Glutamatergic neuron (in vitro differentiated cells): ENCODE measurements around the gene DHX35. TPM values are rescaled to one million over a fixed set of nuclear protein-coding genes. Genes with fewer than 3 reads are reported as not detected.
A peak's percentile ranks its signal among the peaks of the same experiment; 100 is the strongest.

Source experiments
- DNase-seq: peaks from one replicate; pipeline ENCODE4 v3.0.0; 2022
- H3K27ac Mint-ChIP-seq: one replicate; pipeline ENCODE4 v1.8.0; 2020; ENCODE audit warnings: mild to moderate bottlenecking, mixed read lengths, inconsistent platforms; ENCODE audit not compliant: unreplicated experiment
- H3K27me3 Mint-ChIP-seq: one replicate; pipeline ENCODE4 v1.8.0; 2020; ENCODE audit warnings: mild to moderate bottlenecking, moderate library complexity, mixed read lengths, inconsistent platforms; ENCODE audit not compliant: unreplicated experiment
- H3K36me3 Mint-ChIP-seq: one replicate; pipeline ENCODE4 v1.8.0; 2020; ENCODE audit warnings: mild to moderate bottlenecking, mixed read lengths, inconsistent platforms; ENCODE audit not compliant: unreplicated experiment
- H3K4me1 Mint-ChIP-seq: one replicate; pipeline ENCODE4 v1.8.0; 2020; ENCODE audit warnings: mild to moderate bottlenecking, low read depth, mixed read lengths, inconsistent platforms; ENCODE audit not compliant: unreplicated experiment
- H3K4me3 Mint-ChIP-seq: one replicate; pipeline ENCODE4 v1.8.0; 2020; ENCODE audit warnings: mild to moderate bottlenecking, mixed read lengths, inconsistent platforms; ENCODE audit not compliant: unreplicated experiment
- H3K9me3 Mint-ChIP-seq: one replicate; pipeline ENCODE4 v1.8.0; 2020; ENCODE audit warnings: mild to moderate bottlenecking, moderate library complexity, mixed read lengths, inconsistent platforms; ENCODE audit not compliant: unreplicated experiment
- total RNA-seq: library from RNA; stranded (reverse); fragmentation: NEBNext Ultra II Directional; extraction: Animal tissue kit (Norgen Biotek cat#: 25700); gene quantifications from one replicate; pipeline ENCODE4 v1.2.1, GENCODE V29; 2021; ENCODE audit not compliant: unreplicated experiment
- TF ChIP-seq, protein P1 (sequence below): fragments of 200-600 bp; sonication (generic); IDR thresholded peaks from one replicate; pipeline ENCODE4 v1.5.0; 2021; ENCODE audit not compliant: partially characterized antibody, unreplicated experiment

The DHX35 gene
- total RNA-seq, 1 donor from 2014 or later, result 12.0 TPM

DNA sequence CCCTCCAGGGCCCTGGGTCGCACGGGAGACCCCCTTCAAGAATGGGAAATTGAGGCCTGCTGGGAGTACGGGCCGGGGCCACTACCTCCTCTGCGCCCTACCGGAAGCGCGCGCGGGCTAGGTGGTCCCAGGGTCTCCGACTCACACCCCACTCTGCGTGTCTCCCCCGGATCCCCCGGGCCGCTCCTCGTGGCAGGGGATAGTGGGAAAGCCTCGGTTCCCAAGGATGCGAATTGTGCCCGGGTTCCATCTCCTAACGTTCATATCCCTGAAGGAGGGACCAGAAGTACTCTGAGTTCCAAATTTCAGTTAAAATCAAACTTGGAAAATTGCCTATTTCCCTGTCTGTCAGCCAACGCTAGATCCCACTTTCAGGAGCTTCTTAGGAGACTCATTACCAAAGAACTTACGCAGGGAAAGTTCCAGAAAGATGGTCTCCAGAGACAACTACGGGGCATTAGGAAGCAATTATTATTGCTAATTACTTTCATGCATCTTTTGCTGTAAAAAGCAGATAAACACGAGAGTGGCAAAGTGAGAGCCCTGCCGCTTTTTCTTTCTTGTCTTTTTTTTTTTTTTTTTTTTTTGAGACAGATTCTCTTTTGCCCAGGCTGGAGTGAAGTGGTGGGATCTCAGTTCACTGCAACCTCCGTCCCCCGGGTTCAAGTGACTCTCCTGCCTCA, 35.1 kb upstream of the DHX35 start:
- no peaks in the 10 kb centered on the region for H3K4me1 Mint-ChIP-seq
- TF ChIP-seq, protein P1, sequence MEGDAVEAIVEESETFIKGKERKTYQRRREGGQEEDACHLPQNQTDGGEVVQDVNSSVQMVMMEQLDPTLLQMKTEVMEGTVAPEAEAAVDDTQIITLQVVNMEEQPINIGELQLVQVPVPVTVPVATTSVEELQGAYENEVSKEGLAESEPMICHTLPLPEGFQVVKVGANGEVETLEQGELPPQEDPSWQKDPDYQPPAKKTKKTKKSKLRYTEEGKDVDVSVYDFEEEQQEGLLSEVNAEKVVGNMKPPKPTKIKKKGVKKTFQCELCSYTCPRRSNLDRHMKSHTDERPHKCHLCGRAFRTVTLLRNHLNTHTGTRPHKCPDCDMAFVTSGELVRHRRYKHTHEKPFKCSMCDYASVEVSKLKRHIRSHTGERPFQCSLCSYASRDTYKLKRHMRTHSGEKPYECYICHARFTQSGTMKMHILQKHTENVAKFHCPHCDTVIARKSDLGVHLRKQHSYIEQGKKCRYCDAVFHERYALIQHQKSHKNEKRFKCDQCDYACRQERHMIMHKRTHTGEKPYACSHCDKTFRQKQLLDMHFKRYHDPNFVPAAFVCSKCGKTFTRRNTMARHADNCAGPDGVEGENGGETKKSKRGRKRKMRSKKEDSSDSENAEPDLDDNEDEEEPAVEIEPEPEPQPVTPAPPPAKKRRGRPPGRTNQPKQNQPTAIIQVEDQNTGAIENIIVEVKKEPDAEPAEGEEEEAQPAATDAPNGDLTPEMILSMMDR, result no peak
- no peak overlapping the region for H3K27ac Mint-ChIP-seq
- H3K36me3 Mint-ChIP-seq, result peaks cover 5% of the 10 kb centered on the region
- H3K4me3 Mint-ChIP-seq, result peak overlapping the region; percentile 83
- H3K9me3 Mint-ChIP-seq, result peaks cover 6% of the 10 kb centered on the region
- peaks cover 11% of the 10 kb centered on the region for H3K27me3 Mint-ChIP-seq
- no peak for DNase-seq

GRCh38 chr20:38927902-38928578, 34.1 kb upstream of the DHX35 start:
- no peak for DNase-seq
- TF ChIP-seq, protein P1, result no peak
- H3K9me3 Mint-ChIP-seq, result peaks cover 6% of the 10 kb centered on the region
- no peak overlapping the region for H3K27ac Mint-ChIP-seq
- no peaks in the 10 kb centered on the region for H3K4me1 Mint-ChIP-seq
- H3K27me3 Mint-ChIP-seq, result peaks cover 8% of the 10 kb centered on the region
- peaks cover 5% of the 10 kb centered on the region for H3K36me3 Mint-ChIP-seq
- peak overlapping the region; percentile 74 for H3K4me3 Mint-ChIP-seq

- no peaks in the 10 kb centered on the region for H3K27me3 Mint-ChIP-seq
- H3K9me3 Mint-ChIP-seq, result peaks cover 3% of the 10 kb centered on the region
- TF ChIP-seq, protein P1, result no peak
- no peak overlapping the region for H3K4me3 Mint-ChIP-seq
- no peaks in the 10 kb centered on the region for H3K36me3 Mint-ChIP-seq
- DNase-seq, result no peak
- no peak overlapping the region for H3K27ac Mint-ChIP-seq
- H3K4me1 Mint-ChIP-seq, result no peaks in the 10 kb centered on the region
These were observed 31.9 kb upstream of the DHX35 start for GRCh38 chr20:38930242-38930569.

DNA sequence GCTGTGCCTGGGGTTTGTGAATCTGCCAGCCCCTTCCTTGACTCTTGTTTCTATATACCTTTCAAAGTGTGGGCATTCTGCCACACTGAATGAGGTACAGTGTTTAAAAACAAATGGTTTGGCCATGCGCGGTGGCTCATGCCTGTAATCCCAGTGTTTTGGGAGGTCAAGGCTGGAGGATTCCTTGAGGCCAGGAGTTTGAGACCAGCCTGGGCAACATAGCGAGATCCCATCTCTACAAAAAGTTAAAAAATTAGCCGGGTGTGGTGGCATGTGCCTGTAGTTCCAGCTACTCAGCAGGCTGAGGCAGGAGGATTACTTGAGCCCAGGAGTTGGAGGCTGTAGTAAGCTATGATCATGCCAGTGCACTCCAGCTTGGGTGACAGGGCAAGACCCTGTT, 30.2 kb upstream of the DHX35 start:
- Mint-ChIP-seq H3K4me1 (no peaks in the 10 kb centered on the region), H3K36me3 (no peaks in the 10 kb centered on the region), H3K4me3 (no peak overlapping the region), H3K9me3 (peaks cover 2% of the 10 kb centered on the region), H3K27me3 (no peaks in the 10 kb centered on the region), H3K27ac (no peak overlapping the region)
- DNase-seq, result no peak
- TF ChIP-seq, protein P1, result no peak

- Mint-ChIP-seq H3K27ac (no peak overlapping the region), H3K36me3 (no peaks in the 10 kb centered on the region), H3K4me1 (no peaks in the 10 kb centered on the region), H3K9me3 (peaks cover 2% of the 10 kb centered on the region), H3K4me3 (no peak overlapping the region), H3K27me3 (no peaks in the 10 kb centered on the region)
- TF ChIP-seq, protein P1, result no peak
- no peak for DNase-seq
These were observed 29.6 kb upstream of the DHX35 start for GRCh38 chr20:38932457-38933120.
